ENCODE data around the gene CGAS. TPM values are rescaled to one million over a fixed set of nuclear protein-coding genes. Genes with fewer than 3 reads are reported as not detected.

CGAS gene
- total and polyA plus RNA-seq, 2 of the 13 experiments (the other 11 are each of a cell fraction or from before 2014, with no cell fraction given): 0.03 to 0.07 TPM

- H2AFZ ChIP-seq (ENCODE audit: low read length): no peak within 1 kb of the TSS
- FAIRE-seq: no peak
- no peak for TF ChIP-seq ZNF383 (CRISPR knock-in tag; IDR thresholded peaks at IDR 0.05; ENCODE audit: borderline replicate concordance)
- TF ChIP-seq RARG (CRISPR knock-in tag; IDR thresholded peaks at IDR 0.05; ENCODE audit: low read depth): no peak
- no peak for TF ChIP-seq AGO1 (IDR thresholded peaks at IDR 0.05; ENCODE audit: low read depth, low read length, poor library complexity, severe bottlenecking)
- no peak for TF ChIP-seq ZNF570 (CRISPR knock-in tag; IDR thresholded peaks at IDR 0.05; ENCODE audit: borderline replicate concordance)
- no peak for TF ChIP-seq NFKBIZ (CRISPR knock-in tag; IDR thresholded peaks at IDR 0.05)
- no peak for TF ChIP-seq ZNF18 (CRISPR knock-in tag; IDR thresholded peaks at IDR 0.05; ENCODE audit: insufficient replicate concordance)
- TF ChIP-seq TFE3 (CRISPR knock-in tag; IDR thresholded peaks at IDR 0.05): no peak
- TF ChIP-seq NFKB2 (CRISPR knock-in tag; IDR thresholded peaks at IDR 0.05; ENCODE audit: borderline replicate concordance): no peak
These were observed 57.3 kb downstream of the CGAS start, which contains the start of gene DDX43 for GRCh38 chr6:73394577-73395354. TSS of gene DDX43 (plus strand) at chr6:73394828. CDS start at chr6:73394906, 78 bp downstream.

More at GRCh38 chr6:73394577-73395354, 57.3 kb downstream of the CGAS start, which contains the start of gene DDX43:
- H3K36me3 ChIP-seq (replicated peaks in 1 of 2; ENCODE audit: control insufficient read depth in 1 of 2, insufficient read depth in 2 of 2, low read length in 2 of 2): no peaks in the 10 kb centered on the region
- POLR2A ChIA-PET: no interaction called here
- ATAC-seq (no peak), DNase-seq (ENCODE audit: low spot score) (no peak)
- intact Hi-C loops (cut with micrococcal nuclease; ENCODE audit: unreplicated experiment): no loop called here
- no peak within 1 kb of the TSS for H3K9ac ChIP-seq (ENCODE audit: insufficient read depth, low read depth, low read length)
- BruUV-seq (replicated peaks): no TSS peak
- 0 out of 5 replicates have a peak, but pooled peaks cover 0 to 3% of the 10 kb centered on the region in 2 experiments for H3K27me3 ChIP-seq (ENCODE audit: control insufficient read depth in 1 of 2, insufficient read depth in 2 of 2, low read length in 2 of 2)
- H4K20me1 ChIP-seq (ENCODE audit: insufficient read depth, low read length): no peaks in the 10 kb centered on the region
- CTCF ChIA-PET (ENCODE audit: low intra/inter-chr PET ratio, low total read pairs): no interaction called here
- in situ Hi-C loops (cut with HindIII; ENCODE audit: extremely low pct_ligation_motif_present, low pct_unique_long_range_greater_than_20kb): no loop called here
- no peaks in the 10 kb centered on the region for H3K4me1 ChIP-seq (ENCODE audit: insufficient read depth, low read length)
- no peak within 1 kb of the TSS for H3K4me3 ChIP-seq (replicated peaks in 1 of 3; ENCODE audit: insufficient read depth in 1 of 3, low read depth in 2 of 3, low read length in 3 of 3)
- H3K27ac ChIP-seq (ENCODE audit: extremely low read length, insufficient read depth, low read length): no peak within 1 kb of the TSS
- H3K79me2 ChIP-seq (ENCODE audit: insufficient read depth, low read length): no peaks in the 10 kb centered on the region
- no peak within 1 kb of the TSS for H3K4me2 ChIP-seq (ENCODE audit: low read depth, low read length)
- 73% methylated on average over 52 of the region's 54 CpGs for WGBS (ENCODE audit: low lambda C conversion rate)
- no peaks in the 10 kb centered on the region for H3K9me3 ChIP-seq (ENCODE audit: low read length)
